Activated T-cell treated with anti-CD3 and anti-CD28 coated beads, Interleukin-2, amount 50 U/mL, for 24 hours (primary cell): ENCODE measurements around the gene PHF2.

Experiments
- DNase-seq: peaks from one replicate; pipeline ENCODE4 v3.0.0-alpha.2; 2020
- H3K27ac Mint-ChIP-seq: 2 replicates; pipeline ENCODE4 v1.8.0; 2020; ENCODE audit warnings: mild to moderate bottlenecking, mixed read lengths
- H3K27me3 Mint-ChIP-seq: 2 replicates; pipeline ENCODE4 v1.8.0; 2020; ENCODE audit warnings: mixed read lengths
- H3K36me3 Mint-ChIP-seq: 2 replicates; pipeline ENCODE4 v1.8.0; 2020; ENCODE audit warnings: low read depth, mixed read lengths
- H3K4me1 Mint-ChIP-seq: 2 replicates; pipeline ENCODE4 v1.8.0; 2020; ENCODE audit warnings: low read depth, mixed read lengths
- H3K4me3 Mint-ChIP-seq: 2 replicates; pipeline ENCODE4 v1.8.0; 2020; ENCODE audit warnings: mild to moderate bottlenecking, moderate library complexity, mixed read lengths
- H3K9me3 Mint-ChIP-seq: 2 replicates; pipeline ENCODE4 v1.8.0; 2020; ENCODE audit warnings: mixed read lengths

Gene PHF2

DNA sequence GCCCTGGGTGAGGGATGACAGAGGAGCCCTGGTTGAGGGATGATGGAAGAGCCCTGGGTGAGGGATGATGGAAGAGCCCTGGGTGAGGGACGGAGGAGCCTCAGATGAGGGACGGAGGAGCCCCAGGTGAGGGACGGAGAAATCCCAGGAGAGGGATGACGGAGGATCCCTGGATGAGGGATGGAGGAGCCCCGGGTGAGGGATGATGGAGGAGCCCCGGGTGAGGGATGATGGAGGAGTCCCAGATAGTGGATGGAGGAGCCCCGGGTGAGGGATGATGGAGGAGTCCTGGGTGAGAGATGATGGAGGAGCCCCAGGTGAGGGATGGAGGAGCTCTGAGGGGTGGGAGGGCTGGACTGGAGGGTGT lies 10.9 kb downstream of the PHF2 start:
- Mint-ChIP-seq H3K27me3 (no peaks in the 10 kb centered on the region), H3K4me1 (peaks cover 76% of the 10 kb centered on the region), H3K27ac (no peak overlapping the region), H3K4me3 (no peak overlapping the region), H3K9me3 (peaks cover 15% of the 10 kb centered on the region), H3K36me3 (peaks cover 21% of the 10 kb centered on the region)
- no peak for DNase-seq

DNA sequence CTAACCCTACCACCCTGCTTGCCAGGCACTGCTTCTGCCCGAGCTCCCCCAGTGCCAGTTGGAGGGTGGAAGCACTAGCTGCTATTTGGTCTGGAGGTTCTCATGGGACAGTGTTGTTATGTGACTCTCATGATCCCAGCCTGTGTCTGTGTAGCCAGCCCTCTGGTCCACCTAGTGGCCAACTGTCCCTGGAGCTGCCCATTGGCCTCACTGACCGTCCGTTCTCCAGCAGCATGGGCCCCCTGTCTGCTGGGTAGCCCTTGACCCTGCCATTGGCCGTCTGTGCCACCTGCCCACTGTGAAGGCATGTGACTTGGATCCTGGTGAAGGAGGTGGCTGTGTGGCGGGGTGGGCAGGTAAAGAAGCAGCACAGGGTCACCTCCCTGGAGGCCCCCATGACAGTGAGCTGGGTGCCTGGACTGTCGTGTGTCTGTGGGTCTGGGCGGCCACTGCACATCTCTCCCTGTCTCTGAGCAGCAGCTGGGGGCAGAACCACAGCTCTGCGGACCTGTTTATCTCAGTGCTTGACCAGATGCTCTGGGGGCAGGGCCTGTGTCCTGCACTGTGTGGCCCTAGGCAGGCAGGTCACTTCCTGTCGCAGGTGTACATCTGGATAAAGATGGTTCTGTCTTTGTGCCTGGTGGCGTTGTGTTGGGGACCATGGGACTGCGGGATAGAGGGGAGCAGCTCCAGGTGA lies 11.4 kb downstream of the PHF2 start:
- Mint-ChIP-seq H3K27me3 (no peaks in the 10 kb centered on the region), H3K4me3 (no peak overlapping the region), H3K4me1 (peaks cover 77% of the 10 kb centered on the region), H3K27ac (peak overlapping the region; percentile 9), H3K36me3 (peaks cover 17% of the 10 kb centered on the region), H3K9me3 (peaks cover 15% of the 10 kb centered on the region)
- no peak for DNase-seq

DNA sequence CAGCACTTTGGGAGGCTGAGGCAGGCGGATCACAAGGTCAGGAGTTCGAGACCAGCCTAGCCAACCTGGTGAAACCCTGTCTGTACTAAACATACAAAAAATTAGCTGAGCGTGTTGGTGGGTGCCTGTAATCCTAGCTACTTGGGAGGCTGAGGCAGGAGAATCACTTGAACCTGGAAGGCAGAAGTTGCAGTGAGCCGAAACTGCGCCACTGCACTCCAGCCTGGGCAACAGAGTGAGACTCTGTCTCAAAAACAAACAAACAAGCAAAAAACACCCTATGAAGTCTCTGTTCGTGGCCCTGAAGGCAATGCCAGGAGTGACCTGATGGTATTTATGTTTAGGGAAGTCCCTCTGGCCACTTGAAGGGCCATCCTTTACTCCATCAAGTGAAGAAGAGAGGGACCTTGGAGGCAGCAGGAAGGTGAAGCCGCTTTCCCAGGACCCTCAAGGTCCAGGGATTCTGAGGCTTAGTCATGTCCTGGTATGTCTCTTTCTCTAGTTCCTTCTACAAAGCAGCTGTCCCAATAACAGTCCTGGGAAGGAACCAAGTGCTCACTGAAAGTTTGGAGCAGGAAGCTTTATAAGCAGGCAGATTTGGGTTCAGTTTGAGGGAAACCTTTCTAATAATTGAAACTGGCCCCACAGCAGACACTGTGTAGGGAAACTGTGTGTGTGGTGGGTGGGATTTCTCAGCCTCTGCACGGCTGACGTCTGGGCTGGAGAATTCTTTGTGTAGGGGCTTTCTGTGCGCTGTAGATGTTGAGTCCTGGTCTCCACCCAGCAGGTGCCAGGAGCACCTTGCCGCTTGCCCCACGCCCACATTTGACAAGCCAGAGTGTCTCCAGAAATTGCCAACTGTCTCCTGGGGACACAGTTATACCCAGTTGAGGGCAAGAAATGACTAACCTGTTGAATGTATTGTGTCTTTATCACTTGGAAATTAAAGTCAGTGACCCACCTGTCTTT lies 12.5 kb downstream of the PHF2 start:
- Mint-ChIP-seq H3K27me3 (no peaks in the 10 kb centered on the region), H3K36me3 (peaks cover 11% of the 10 kb centered on the region), H3K4me3 (no peak overlapping the region), H3K27ac (no peak overlapping the region), H3K4me1 (peaks cover 80% of the 10 kb centered on the region), H3K9me3 (peaks cover 10% of the 10 kb centered on the region)
- DNase-seq = no peak

DNA sequence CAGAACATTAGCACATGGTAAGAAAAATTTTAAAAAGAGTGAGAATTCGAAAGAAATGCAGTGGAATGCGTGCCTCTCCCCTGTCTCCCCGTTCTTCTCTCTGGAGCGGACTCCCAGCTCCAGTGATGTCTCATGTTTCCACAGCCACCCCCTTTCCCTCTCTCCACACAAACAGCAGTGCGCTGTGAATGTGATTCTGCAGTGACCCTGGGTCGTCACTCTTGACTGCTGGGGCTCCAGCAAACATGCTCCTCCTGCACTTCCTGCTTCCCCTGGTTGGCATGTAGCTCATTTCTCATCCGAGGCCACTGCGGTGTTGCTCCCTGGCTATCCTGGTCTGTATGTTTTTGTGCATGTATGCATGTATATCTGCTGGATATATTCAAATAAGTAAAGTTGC lies 13.3 kb downstream of the PHF2 start:
- Mint-ChIP-seq H3K4me1 (peaks cover 78% of the 10 kb centered on the region), H3K27ac (peak overlapping the region; percentile 39), H3K36me3 (peaks cover 3% of the 10 kb centered on the region), H3K4me3 (no peak overlapping the region), H3K27me3 (no peaks in the 10 kb centered on the region), H3K9me3 (peaks cover 3% of the 10 kb centered on the region)
- no peak for DNase-seq

DNA sequence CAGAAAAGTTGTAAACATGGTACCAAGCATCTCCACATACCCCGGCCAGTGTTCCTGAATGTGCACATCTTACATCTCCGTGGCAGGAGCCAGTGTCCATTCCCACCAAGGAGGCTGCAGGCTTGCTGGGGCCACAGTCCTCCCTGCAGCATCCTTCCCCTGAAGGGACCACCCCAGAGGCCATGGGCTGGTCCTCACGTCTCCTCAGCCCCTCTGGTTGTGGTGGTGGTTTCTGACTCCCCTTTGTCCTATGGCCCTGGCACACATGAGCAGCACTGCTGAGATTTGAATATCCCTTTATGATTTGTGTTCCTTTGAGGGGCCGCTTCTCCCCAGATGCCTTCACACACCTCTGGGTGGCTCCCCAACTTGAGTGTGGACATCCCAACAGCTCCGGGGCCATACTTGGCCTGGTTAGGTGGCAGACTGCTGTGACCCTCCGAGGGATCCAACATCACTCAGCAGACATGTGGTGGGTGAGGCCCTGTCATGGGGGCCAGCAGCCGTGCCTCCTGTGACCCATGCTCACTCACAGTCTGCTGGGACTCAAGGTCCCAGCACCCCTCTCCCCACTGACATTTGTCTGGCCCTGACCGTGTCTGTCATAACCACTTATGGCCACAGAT lies 14.3 kb downstream of the PHF2 start:
- Mint-ChIP-seq H3K4me1 (peaks cover 72% of the 10 kb centered on the region), H3K4me3 (no peak overlapping the region), H3K36me3 (no peaks in the 10 kb centered on the region), H3K27me3 (no peaks in the 10 kb centered on the region), H3K9me3 (no peaks in the 10 kb centered on the region), H3K27ac (no peak overlapping the region)
- DNase-seq = no peak

DNA sequence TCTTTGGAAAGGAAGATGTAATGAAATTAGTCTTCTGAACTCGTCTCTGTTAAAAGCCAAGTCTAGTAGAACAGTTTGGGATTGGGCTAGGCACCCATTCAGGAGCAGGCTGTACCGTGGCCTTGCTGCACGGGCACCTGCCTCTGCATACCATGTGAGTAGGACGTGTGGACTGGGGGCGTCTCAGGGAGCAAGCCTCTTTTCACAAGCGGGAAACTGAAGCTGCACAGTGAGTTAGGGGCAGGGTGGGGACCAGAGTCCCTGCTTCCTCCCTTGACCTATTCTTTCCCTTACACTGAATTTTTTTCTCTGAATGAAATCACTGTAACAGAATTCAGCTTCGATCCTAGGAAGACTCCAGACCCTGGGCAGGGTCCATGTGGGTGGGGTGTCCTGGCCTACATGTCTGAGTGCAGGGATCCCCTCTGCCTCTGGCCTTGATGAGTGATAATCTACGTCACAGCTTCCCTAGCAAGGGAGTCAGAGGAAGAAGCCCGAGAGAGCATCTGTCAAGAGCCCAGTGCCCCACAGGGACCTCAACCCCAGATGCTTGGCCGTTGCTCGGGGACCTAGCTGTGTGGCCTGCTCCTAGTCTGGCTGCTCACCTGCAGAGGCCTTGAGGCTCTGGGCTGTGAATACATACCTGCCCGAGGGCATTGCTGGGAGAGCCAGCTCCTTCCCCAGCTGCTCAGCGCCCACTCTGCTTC lies 15.1 kb downstream of the PHF2 start:
- Mint-ChIP-seq H3K9me3 (no peaks in the 10 kb centered on the region), H3K27ac (no peak overlapping the region), H3K27me3 (no peaks in the 10 kb centered on the region), H3K36me3 (no peaks in the 10 kb centered on the region), H3K4me3 (no peak overlapping the region), H3K4me1 (peaks cover 77% of the 10 kb centered on the region)
- DNase-seq = no peak

DNA sequence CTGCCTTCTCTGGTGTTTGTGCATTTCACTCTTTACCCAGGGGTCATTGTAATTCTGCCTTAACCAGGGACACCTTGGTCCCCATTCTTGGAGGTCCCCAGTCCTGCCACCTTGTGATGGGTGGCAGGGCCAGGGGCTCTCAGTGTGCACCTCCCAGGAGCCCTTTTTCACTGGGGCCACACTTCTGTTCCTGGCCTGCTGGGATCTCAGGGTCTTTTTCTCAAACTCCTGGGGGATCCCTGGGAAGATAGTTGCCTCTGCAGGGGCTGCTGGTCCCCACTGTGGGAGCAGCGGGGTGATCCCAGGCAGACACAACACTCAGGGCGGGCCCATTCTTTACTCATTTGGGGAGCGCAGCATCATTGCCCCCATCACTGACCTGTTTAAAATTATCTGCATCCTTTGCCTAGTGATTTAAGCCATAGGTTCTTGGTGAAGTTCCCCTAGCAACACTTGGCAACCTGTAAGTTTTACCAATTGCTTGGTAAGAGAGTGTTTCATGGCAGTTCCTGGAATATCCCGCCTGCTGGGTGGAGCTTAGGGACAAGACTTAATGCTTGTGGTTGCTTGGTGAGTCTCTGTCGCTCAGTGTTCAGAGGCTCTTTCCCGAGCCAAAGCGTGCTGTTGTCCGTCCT lies 15.7 kb downstream of the PHF2 start:
- H3K9me3 Mint-ChIP-seq = no peaks in the 10 kb centered on the region

DNA sequence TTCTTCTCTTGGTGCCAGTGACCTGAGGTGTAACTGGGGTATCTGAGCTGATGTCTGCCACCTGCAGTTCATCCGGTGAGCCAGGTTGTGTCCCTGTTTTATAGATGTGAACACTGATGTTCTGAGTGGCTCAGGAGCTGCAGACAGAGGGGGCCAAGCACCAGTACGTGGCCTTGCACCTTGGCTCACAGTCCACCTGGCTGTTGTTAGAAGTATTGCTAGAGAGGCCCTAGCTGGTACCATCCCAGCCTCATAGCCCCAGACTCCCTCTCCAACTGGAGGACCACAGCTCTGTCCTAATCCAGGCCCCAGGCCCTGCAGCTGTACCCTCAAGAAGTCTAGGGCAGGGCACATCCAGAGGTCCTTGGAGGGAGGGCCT lies 16.2 kb downstream of the PHF2 start:
- Mint-ChIP-seq H3K27me3 (no peaks in the 10 kb centered on the region), H3K4me3 (no peak overlapping the region), H3K36me3 (no peaks in the 10 kb centered on the region), H3K27ac (no peak overlapping the region), H3K9me3 (no peaks in the 10 kb centered on the region), H3K4me1 (peaks cover 73% of the 10 kb centered on the region)
- DNase-seq = no peak

More for the DNA sequence above, 15.7 kb downstream of the PHF2 start:
- Mint-ChIP-seq H3K36me3 (no peaks in the 10 kb centered on the region), H3K27ac (no peak overlapping the region), H3K4me1 (peaks cover 72% of the 10 kb centered on the region), H3K4me3 (no peak overlapping the region), H3K27me3 (no peaks in the 10 kb centered on the region)
- DNase-seq = no peak

DNA sequence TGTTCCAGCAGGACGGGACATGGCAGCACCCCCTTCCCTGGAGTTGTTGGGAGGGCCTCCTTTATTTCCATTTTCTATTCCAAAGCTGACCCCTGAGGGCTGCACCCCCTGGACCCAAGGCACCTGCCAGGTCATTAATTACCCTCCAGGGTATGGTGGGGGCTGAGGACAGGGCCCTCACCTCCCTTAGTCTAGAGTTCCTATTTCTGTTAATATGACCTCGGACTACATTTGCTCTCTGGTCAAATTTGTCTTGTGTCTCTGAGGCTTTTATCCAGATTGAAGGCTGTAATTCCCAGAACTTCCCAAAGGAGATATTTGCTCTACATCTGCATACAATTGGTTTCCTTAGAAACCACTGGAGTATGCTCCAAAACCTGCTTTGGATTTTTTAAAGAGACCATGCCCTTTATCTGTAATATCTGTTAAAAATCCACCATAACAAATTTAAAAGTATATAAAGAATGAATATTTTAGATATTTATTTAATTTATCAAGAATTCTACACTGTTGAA lies 16.8 kb downstream of the PHF2 start:
- no peaks in the 10 kb centered on the region for H3K9me3 Mint-ChIP-seq
- H3K27me3 Mint-ChIP-seq = no peaks in the 10 kb centered on the region
- DNase-seq = no peak
- peaks cover 73% of the 10 kb centered on the region for H3K4me1 Mint-ChIP-seq
- no peak overlapping the region for H3K27ac Mint-ChIP-seq
- H3K36me3 Mint-ChIP-seq = no peaks in the 10 kb centered on the region
- no peak overlapping the region for H3K4me3 Mint-ChIP-seq

DNA sequence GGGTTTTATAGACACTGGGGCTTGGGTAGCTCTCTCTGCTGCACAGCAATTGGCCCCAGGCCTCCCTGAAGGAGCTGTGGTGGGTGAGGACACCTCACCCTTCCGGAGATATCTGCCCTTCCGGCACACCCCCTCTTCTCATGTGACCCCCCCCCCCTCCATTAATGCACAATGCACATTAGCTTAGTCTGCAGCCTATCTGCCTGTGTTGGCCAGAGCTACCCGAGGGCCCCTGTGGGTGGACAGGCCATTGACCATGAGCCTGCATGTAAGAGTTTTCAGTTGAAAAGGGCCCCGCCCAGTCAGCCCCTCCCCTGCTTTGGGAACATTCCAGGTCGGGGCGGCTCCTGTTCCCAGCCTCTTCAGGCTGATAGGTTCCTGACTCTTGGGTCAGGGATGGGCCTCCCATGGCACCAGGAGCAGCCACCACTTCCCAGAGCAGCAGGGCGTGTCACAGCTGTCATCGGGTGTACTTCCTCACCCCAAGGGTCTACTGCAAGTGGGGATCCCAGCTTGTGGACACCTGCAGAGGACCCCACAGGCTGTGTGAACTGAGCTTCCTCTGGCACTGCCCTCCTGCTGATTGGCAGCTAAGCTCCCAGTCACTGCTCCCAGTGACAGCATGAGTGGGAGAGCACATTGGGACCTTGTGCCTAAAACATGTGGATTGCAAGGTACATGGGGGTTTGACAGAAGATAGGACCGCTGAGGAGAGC lies 17.8 kb downstream of the PHF2 start:
- H3K27ac Mint-ChIP-seq = no peak overlapping the region
- no peak overlapping the region for H3K4me3 Mint-ChIP-seq
- H3K9me3 Mint-ChIP-seq = no peaks in the 10 kb centered on the region
- H3K27me3 Mint-ChIP-seq = no peaks in the 10 kb centered on the region
- DNase-seq = no peak
- H3K36me3 Mint-ChIP-seq = no peaks in the 10 kb centered on the region
- H3K4me1 Mint-ChIP-seq = peaks cover 73% of the 10 kb centered on the region

DNA sequence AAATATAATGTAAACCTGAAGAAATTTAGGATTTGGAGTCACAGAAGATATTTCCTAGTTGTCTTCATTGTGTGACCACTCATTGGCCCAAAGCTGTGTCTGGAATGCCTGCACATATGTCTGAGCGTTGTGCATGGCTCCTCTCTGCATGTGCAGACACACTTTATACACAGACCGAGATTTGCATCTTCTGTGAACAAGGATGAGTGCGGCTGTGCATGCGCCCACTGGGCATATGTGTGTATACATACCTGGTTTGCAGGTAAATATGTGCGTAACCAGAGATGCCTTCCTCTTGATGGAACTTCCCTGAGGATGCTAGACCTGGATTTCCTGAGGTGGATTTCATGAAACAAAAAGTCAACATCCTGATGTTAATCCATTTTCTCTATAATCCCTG lies 19.1 kb downstream of the PHF2 start:
- no peak for DNase-seq
- no peaks in the 10 kb centered on the region for H3K27me3 Mint-ChIP-seq
- no peak overlapping the region for H3K27ac Mint-ChIP-seq
- H3K36me3 Mint-ChIP-seq = no peaks in the 10 kb centered on the region
- H3K9me3 Mint-ChIP-seq = no peaks in the 10 kb centered on the region
- no peak overlapping the region for H3K4me3 Mint-ChIP-seq
- H3K4me1 Mint-ChIP-seq = peaks cover 73% of the 10 kb centered on the region

DNA sequence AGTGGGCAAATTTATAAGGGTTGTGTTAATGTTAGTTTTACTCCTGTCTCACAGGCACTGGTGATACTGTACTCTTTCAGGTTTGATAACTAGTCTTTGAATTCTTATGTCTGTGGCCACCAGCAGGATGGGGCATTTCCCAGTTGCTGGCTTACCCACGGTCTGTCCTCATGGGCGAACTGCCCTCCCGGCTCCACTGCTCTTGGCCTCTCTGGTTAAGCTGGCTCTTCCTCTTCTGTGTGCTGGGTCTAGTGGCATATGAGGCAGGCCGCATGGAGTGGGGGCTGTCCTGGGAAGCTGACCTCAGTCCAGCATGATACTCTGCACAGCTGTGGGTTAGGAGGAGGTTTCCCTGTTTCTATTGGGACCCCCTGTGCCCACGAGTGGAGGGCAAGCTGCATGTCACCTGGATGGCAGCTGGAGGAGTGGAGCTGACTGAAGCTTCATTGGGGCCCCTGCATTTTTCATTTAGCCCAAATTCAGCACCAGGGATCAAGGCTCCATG lies 19.5 kb downstream of the PHF2 start:
- H3K9me3 Mint-ChIP-seq = no peaks in the 10 kb centered on the region
- no peaks in the 10 kb centered on the region for H3K36me3 Mint-ChIP-seq
- DNase-seq = no peak
- peaks cover 74% of the 10 kb centered on the region for H3K4me1 Mint-ChIP-seq
- H3K4me3 Mint-ChIP-seq = no peak overlapping the region
- no peak overlapping the region for H3K27ac Mint-ChIP-seq
- no peaks in the 10 kb centered on the region for H3K27me3 Mint-ChIP-seq

DNA sequence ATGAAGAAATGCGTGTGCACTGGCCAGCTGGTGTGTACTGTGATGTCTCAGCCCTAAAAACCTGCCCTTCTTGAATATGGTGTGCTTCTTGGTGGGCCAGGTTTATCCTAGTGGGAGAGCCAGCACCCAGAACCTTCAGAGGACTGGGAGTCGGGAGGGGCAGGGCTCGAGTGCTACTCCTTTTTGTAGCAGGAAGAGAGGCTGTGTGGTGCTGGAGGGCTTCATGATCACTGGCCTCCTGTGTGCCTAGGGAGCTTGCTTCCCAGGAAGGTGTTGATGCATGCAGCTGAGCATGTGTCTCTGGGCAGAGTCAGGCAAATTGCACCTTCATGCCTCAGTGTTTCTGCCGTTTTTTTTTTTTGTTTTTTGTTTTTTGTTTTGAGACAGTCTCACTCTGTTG lies 20.0 kb downstream of the PHF2 start:
- Mint-ChIP-seq H3K27me3 (no peaks in the 10 kb centered on the region), H3K9me3 (no peaks in the 10 kb centered on the region), H3K4me1 (peaks cover 75% of the 10 kb centered on the region), H3K27ac (no peak overlapping the region), H3K36me3 (no peaks in the 10 kb centered on the region), H3K4me3 (no peak overlapping the region)
- DNase-seq = no peak
